ENCODE data around the gene UNKL.

The UNKL gene

DNA sequence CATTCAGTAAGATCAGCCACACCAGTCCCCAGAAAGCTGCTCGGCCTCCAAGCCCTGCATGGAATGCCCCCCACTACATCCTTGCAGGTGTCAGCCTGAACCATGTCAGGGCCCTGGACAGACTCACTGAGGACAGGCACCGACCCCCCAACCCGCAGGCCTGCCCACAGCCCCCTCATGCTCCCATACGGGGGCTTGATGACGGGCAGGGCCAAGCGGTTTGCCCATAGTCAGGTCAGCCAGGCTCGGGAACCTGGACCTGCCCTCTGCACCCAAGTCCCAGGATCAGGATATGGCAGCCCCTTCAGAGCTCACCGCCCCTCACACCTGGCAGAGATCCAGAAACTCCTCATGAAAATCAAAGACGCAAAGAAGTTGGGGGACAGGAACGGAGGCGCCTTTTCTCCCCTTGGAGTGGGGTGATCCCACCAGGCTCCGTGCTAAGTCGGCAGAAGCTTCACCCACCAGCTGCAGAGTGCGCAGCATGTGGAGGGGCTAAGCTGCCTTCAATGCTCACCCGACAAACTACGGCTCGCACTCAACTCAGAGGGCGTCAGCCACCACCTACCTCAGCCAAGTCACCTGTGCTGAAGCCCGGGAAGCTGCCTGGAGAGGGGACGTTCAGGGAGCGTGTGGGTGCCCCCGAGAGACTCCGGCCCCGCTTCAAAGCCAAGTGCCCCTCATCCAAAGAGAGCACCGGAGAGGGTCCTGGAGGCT is 36.3 kb downstream of the UNKL start:
- Histone ChIP-seq H3K4me3 (ENCODE audit: low read length) (peak overlapping the region; percentile 81), H3K36me3 (ENCODE audit: control insufficient read depth, insufficient read depth, low read length, severe bottlenecking) (peaks cover 8% of the 10 kb centered on the region), H3K9ac (ENCODE audit: low read length) (peak overlapping the region; percentile 84), H3K4me1 (ENCODE audit: control insufficient read depth, insufficient read depth, low read length) (peaks cover 22% of the 10 kb centered on the region), H3K9me3 (ENCODE audit: control insufficient read depth, low read length) (no peaks in the 10 kb centered on the region), H3K27me3 (replicated peaks; ENCODE audit: control insufficient read depth, insufficient read depth, low read length) (no peaks in the 10 kb centered on the region)
- no peak for DNase-seq (ENCODE audit: low read depth)

DNA sequence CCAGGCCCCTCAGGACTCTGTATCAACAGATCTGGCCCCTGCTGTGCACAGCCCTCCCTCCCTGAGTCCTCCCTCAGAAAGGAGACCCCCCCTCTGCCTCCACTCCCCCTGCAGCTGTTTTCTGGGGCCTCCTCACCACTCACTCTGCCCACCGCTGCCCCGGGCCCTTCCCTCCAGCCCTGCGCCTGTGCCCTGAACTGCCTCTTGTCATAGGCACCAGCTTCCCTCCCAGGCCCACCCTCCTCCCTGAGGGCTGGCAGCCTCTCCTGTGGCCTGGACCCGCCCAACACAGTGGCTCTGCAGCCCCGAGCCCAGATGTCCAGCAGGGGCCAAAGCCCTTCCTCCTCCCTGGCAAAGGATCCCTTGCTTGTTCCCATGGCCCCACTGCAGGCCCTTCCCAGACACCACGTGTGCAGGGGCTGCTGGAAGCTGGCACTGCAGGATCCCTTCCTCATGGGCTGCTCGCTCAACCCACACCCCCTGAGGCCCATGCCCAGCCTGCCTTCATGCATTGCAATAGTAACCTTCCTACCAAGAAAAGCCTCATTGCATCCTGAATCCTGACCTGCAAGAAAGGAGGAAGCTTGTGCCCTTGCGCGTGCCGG is 37.0 kb downstream of the UNKL start:
- no peak for DNase-seq (ENCODE audit: low read depth)
- no peaks in the 10 kb centered on the region for H3K9me3 ChIP-seq (ENCODE audit: control insufficient read depth, low read length)
- H3K27me3 ChIP-seq (replicated peaks; ENCODE audit: control insufficient read depth, insufficient read depth, low read length), result no peaks in the 10 kb centered on the region
- H3K9ac ChIP-seq (ENCODE audit: low read length), result peak overlapping the region; percentile 84
- H3K4me3 ChIP-seq (ENCODE audit: low read length), result peak overlapping the region; percentile 81
- peaks cover 22% of the 10 kb centered on the region for H3K4me1 ChIP-seq (ENCODE audit: control insufficient read depth, insufficient read depth, low read length)
- peaks cover 8% of the 10 kb centered on the region for H3K36me3 ChIP-seq (ENCODE audit: control insufficient read depth, insufficient read depth, low read length, severe bottlenecking)

- H3K9me3 ChIP-seq (ENCODE audit: control insufficient read depth, low read length), result no peaks in the 10 kb centered on the region
- no peak for DNase-seq (ENCODE audit: low read depth)
- no peak overlapping the region for H3K4me3 ChIP-seq (ENCODE audit: low read length)
- no peaks in the 10 kb centered on the region for H3K27me3 ChIP-seq (replicated peaks; ENCODE audit: control insufficient read depth, insufficient read depth, low read length)
- no peak overlapping the region for H3K9ac ChIP-seq (ENCODE audit: low read length)
- peaks cover 4% of the 10 kb centered on the region for H3K36me3 ChIP-seq (ENCODE audit: control insufficient read depth, insufficient read depth, low read length, severe bottlenecking)
- peaks cover 22% of the 10 kb centered on the region for H3K4me1 ChIP-seq (ENCODE audit: control insufficient read depth, insufficient read depth, low read length)
These were observed 38.6 kb downstream of the UNKL start for GRCh38 chr16:1375741-1376410.

DNA sequence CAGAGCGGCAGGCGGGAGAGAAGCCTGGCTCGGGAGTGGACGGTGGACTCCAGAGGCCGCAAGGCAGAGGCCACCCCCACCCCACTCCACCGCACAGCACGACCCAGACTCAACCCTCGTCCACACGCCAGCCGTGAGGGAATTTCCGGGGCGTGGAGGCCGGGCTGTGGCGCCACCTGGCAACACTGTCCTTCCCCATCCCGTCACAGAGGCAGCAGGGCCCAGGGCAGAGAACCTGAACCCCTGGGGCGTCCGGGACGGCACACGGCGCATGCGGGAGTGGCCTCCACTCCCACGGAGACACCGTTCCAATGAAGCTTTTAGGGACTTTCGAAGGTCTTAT is 39.2 kb downstream of the UNKL start:
- no peaks in the 10 kb centered on the region for H3K9me3 ChIP-seq (ENCODE audit: control insufficient read depth, low read length)
- peaks cover 22% of the 10 kb centered on the region for H3K4me1 ChIP-seq (ENCODE audit: control insufficient read depth, insufficient read depth, low read length)
- peaks cover 4% of the 10 kb centered on the region for H3K36me3 ChIP-seq (ENCODE audit: control insufficient read depth, insufficient read depth, low read length, severe bottlenecking)
- no peak overlapping the region for H3K9ac ChIP-seq (ENCODE audit: low read length)
- H3K4me3 ChIP-seq (ENCODE audit: low read length), result no peak overlapping the region
- H3K27me3 ChIP-seq (replicated peaks; ENCODE audit: control insufficient read depth, insufficient read depth, low read length), result no peaks in the 10 kb centered on the region
- no peak for DNase-seq (ENCODE audit: low read depth)

DNA sequence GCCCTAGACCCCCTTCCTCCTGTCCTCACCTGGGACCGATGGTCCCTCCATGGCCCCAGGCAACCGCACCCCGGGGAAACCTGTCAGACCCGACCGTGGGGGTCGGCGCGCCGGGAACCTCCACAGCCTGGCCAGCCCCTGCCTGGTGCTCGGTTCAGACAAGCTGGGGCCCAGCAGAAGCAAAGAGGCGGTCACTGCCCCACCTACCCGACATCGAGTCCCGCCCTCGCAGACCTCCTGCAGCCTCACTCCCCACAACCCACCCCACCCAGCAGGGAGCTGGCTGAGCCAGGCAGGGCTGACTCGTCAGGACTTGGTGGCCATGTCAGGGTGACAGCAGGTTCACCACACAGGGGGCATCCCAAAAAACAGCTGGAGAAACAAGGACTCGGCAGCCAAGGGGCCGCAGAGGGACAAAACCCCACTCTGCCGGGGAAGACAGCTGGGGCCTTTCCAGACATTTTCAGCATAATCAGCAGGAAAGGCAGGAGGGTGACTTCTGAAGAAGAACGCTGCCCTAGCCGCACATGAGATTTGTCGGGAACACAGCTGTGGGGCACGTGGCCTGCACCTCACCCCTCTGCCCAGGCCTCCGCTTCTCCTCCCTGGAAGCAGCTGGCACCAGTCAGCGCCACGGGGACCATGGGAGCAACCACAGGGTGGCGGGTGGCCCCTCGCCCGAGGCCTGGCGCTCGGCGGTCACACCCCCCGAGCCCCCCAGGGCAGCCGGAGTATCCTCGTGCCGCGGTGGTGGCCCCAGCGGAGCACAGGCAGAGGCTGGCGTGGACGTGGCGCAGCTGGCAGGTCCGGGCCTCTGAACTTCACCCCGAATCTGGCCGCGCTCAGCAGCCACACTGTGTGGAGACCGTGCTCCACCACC is 39.8 kb downstream of the UNKL start:
- H3K27me3 ChIP-seq (replicated peaks; ENCODE audit: control insufficient read depth, insufficient read depth, low read length), result no peaks in the 10 kb centered on the region
- no peak for DNase-seq (ENCODE audit: low read depth)
- H3K4me3 ChIP-seq (ENCODE audit: low read length), result no peak overlapping the region
- H3K4me1 ChIP-seq (ENCODE audit: control insufficient read depth, insufficient read depth, low read length), result peaks cover 20% of the 10 kb centered on the region
- H3K36me3 ChIP-seq (ENCODE audit: control insufficient read depth, insufficient read depth, low read length, severe bottlenecking), result peaks cover 9% of the 10 kb centered on the region
- H3K9ac ChIP-seq (ENCODE audit: low read length), result no peak overlapping the region
- no peaks in the 10 kb centered on the region for H3K9me3 ChIP-seq (ENCODE audit: control insufficient read depth, low read length)

GRCh38 chr16:1372292-1372950 is 42.1 kb downstream of the UNKL start:
- Histone ChIP-seq H3K9ac (ENCODE audit: low read length) (no peak overlapping the region), H3K27me3 (replicated peaks; ENCODE audit: control insufficient read depth, insufficient read depth, low read length) (no peaks in the 10 kb centered on the region), H3K4me1 (ENCODE audit: control insufficient read depth, insufficient read depth, low read length) (peaks cover under 1% of the 10 kb centered on the region), H3K36me3 (ENCODE audit: control insufficient read depth, insufficient read depth, low read length, severe bottlenecking) (peaks cover 10% of the 10 kb centered on the region), H3K4me3 (ENCODE audit: low read length) (no peak overlapping the region), H3K9me3 (ENCODE audit: control insufficient read depth, low read length) (no peaks in the 10 kb centered on the region)
- no peak for DNase-seq (ENCODE audit: low read depth)

DNA sequence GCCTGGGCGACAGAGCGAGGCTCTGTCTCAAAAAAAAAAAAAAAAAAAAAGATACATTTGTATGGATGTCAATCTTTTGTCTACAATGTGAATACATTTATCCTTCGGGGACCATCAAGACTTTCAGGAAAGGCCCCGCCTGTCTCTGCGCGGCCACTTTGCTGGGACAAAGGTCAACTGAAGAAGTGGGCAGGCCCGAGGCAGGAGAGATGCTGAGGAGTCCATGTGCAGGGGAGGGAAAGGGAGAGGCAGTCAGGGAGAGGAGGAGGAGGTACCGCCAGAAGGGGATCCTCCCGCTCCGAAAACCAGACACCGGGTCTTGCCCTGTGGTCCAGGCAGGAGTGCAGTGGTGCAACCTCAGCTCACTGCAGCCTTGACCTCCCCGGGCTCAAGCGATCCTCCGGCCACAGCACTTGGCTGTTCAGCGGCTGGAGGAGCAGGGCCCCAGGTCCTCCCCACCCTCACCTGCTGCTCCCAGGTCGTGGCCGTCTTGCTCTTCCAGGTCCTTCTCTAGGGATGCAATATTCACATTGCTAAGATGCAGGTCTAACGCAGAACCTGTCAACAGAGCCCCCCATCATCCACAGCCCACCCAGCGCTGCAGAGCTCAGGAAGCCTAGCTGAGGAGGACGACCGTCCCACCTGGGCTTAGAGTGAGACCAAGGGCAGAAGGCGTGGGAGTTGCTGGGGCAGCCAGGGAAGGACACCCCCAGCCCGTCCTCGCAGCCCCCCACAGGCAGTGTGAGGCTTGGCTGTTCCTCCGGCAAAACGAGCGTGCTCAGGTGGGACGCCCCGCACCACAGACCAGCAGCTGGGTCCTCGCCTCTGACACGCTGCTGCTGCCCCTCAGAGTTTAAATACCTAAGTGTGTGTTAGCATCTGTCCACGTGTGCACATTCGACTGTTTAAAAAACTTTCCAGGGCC is 43.2 kb downstream of the UNKL start:
- Histone ChIP-seq H3K9ac (ENCODE audit: low read length) (no peak overlapping the region), H3K27me3 (replicated peaks; ENCODE audit: control insufficient read depth, insufficient read depth, low read length) (no peaks in the 10 kb centered on the region), H3K4me3 (ENCODE audit: low read length) (no peak overlapping the region), H3K36me3 (ENCODE audit: control insufficient read depth, insufficient read depth, low read length, severe bottlenecking) (peaks cover 18% of the 10 kb centered on the region), H3K4me1 (ENCODE audit: control insufficient read depth, insufficient read depth, low read length) (no peaks in the 10 kb centered on the region), H3K9me3 (ENCODE audit: control insufficient read depth, low read length) (no peaks in the 10 kb centered on the region)
- no peak for DNase-seq (ENCODE audit: low read depth)

DNA sequence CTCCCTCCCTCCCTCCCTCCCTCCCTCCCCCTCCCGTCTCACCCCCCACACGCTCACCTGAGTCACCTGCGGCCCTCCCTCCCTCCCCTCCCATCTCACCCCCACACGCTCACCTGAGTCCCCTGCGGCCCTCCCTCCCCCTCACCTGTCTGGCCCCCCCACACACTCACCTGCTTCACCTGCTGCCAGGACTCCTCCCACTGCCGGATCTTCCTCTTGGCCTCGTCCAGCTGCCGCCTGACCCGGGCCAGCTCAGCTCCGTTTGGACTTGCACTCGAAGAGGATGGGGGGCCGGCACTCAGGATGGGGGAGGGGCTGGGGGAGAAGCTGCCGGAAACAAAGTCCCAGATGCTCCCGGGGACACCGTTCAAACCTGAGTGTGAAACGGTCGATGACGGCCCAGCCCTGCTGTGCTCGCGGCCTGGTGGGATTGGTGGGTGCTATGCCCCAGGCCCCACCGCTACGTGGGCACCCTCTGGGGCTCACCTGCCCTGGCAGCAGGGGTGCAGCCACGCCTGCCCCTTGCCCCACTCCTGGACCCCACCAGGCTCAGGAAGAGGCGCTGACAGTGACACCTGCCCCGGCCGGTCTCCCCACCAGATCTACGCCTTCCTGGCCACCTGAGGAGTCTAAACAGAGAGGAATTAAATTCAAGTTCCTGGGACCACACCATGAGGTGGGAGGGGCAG is 46.9 kb downstream of the UNKL start:
- H3K9me3 ChIP-seq (ENCODE audit: control insufficient read depth, low read length), result no peaks in the 10 kb centered on the region
- no peaks in the 10 kb centered on the region for H3K4me1 ChIP-seq (ENCODE audit: control insufficient read depth, insufficient read depth, low read length)
- H3K36me3 ChIP-seq (ENCODE audit: control insufficient read depth, insufficient read depth, low read length, severe bottlenecking), result peaks cover 44% of the 10 kb centered on the region
- H3K27me3 ChIP-seq (replicated peaks; ENCODE audit: control insufficient read depth, insufficient read depth, low read length), result no peaks in the 10 kb centered on the region
- no peak overlapping the region for H3K9ac ChIP-seq (ENCODE audit: low read length)
- no peak for DNase-seq (ENCODE audit: low read depth)
- H3K4me3 ChIP-seq (ENCODE audit: low read length), result no peak overlapping the region

- H3K4me1 ChIP-seq (ENCODE audit: control insufficient read depth, insufficient read depth, low read length), result no peaks in the 10 kb centered on the region
- DNase-seq (ENCODE audit: low read depth), result no peak
- no peak overlapping the region for H3K9ac ChIP-seq (ENCODE audit: low read length)
- no peaks in the 10 kb centered on the region for H3K27me3 ChIP-seq (replicated peaks; ENCODE audit: control insufficient read depth, insufficient read depth, low read length)
- H3K4me3 ChIP-seq (ENCODE audit: low read length), result no peak overlapping the region
- H3K9me3 ChIP-seq (ENCODE audit: control insufficient read depth, low read length), result no peaks in the 10 kb centered on the region
- peaks cover 52% of the 10 kb centered on the region for H3K36me3 ChIP-seq (ENCODE audit: control insufficient read depth, insufficient read depth, low read length, severe bottlenecking)
These were observed 47.7 kb downstream of the UNKL start for GRCh38 chr16:1366712-1367299.
